NCI-H446 treated with DMSO at 0.1 percent for 48 hours (cell line): Measurements from ENCODE around the gene LYPD8.

Experiments used
- DNase-seq: peaks from one replicate; lab custom pipeline; 2025; lab: John Stamatoyannopoulos, UW

LYPD8 gene

DNA sequence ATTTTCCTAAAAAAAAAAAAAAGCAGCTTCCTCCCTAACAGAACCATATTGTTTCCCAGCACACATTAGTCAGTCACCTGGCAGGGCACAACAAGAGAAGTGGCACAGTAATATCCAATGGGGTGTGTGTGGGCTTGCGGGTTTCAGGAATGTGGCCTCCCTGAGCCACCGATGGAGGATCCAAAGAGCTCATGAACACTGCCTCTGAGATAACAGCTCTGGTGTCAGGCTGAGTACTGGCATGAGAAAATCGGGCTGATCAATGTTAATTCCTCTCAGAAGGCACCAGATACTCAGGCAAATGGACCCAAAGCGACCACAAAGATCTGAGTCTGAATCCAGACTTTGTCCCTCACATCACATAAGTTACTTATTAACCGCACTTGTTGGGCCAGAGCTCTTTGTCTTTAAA is 2.2 kb upstream of the LYPD8 start:
- DNase-seq = no peak

DNA sequence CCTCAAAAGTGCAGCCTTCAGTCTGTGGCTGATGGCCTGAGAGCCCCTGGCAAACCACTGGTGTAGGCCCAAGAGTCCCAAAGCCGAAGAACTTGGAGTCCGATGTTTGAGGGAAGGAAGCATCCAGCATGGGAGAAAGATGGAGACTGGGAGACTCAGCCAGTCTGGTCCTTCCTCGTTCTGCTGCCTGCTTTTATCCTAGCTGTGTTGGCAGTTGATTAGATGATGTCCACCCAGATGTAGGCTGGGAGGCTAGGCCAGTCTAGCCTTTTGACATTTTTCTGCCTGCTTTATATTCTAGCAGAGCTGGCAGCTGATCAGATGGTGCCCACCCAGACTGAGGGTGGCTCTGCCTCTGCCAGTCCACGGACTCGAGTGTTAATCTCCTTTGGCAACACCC is 1.1 kb upstream of the LYPD8 start:
- DNase-seq = no peak

DNA sequence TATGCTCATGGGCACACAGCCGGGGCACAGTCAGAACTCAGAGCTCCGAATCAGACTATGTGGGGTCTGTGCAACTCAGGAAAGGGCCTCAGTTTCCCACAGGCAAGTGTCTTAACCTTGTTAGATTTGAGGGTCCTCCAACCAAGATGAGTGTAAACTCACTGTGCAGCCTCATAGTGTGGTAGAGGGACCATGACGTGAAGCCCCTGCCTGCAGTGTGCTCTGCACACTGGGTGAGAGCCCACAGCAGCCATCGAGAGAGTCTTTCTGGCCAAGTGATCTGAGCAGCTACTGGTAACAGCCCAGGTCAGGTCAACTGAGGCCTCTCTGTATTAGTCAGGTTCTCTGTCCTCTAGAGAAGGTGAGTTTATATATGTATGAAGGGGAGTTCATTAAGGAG is 592 bp upstream of the LYPD8 start:
- no peak for DNase-seq

DNA sequence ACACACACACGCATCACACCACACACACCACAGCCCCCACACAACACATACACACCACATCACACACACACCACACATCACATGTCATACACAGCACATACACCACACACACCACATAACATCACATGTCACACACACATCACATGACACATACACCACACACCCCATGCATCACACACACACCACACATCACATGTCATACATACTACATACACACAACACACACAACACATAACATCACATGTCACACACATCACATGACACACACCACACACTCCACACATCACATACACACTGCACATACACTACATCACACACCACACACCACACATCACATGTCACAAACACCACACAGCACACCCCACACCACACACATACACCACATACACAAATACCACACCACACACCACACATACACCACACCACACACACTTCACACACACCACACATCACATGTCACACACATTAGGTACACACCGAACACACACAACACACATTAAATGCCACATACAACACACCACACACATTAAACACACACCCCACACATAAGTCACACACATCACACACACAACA is 1.8 kb downstream of the LYPD8 start:
- DNase-seq = no peak

DNA sequence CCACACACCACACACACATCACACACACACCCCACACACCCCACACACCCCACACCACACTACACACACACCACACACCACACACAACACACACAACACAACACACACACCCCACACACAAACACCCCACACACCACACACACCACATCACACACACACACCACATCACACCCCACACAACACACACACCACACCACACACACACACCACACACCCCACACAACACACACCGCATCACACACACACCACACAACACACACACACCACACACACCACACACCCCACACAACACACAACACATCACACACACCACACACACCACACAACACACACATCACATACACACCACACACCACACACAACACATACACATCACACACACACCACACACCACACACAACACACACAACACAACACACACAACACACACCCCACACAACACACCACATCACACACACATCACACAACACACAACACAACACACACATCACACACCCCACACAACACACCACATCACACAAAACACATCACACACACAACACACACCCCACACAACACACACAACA is 2.4 kb downstream of the LYPD8 start:
- no peak for DNase-seq

DNA sequence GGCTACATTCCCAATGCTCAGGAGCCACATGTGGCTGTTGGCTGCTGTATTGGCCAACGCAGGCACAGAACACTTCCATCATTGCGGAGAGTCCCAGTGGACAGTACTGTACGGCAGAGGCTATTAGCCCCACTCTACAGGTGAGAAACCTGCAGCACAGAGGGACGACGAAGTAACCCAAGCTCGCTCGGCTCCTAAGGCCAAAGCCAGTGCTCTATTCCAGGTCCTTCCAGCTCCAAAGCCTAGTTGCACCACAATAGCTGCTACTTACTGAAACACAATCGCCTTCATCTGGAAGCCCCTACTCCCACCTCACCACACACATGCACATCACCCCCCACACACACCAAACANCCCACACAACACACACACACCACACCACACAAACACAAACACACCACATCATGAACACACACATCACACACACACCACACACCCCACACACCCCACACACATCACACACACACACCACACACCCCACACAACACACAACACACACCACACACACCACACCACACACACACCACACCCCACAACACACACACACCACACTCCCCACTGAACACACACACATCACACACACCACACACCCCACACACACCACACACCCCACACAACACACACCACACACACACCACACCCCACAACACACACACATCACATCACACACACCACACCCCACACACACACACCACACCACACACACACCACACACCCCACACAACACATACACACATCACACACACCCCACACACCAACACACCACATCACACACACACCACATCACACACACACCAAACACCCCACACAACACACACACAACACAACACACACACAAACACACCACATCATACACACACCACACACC is 3.2 kb downstream of the LYPD8 start:
- DNase-seq = no peak

DNA sequence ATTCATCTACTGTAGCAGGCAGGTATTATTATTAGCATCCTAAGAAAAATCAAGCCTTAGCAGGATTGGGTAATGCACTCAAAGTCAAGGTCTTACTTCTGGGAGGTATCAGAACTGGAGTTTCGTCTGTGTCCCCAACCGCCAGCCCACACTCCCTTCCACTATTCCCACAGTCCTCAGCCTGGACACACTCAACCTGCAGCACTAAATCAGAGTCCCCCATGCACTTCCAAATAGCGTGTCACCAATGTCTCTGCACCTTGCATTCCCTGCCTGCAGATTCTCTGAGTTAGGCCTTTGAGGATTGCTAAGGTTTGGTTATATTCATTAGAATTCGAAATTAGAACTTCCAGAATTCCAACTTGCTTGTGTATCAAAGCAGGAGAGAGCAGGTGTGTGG is 3.9 kb downstream of the LYPD8 start:
- DNase-seq = no peak

DNA sequence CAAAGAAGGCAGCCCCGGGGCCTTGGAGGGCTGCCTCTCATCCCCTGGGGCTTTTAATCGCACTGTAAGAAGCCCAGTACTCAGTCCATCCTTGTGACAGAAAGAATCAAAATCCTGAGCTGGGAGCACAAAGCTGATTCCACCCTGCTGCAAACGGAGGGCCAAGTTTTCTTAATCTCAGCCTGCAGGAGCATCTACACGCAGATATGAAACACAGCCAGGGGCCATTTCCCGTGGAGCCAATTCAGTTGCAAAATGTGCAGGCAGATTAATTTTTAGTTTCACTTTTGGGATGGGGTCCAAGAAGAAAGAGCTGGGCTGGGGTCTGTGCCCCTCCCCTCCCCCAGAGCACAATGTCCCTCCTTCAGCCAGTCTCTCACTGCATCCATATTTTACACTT is 4.4 kb downstream of the LYPD8 start:
- DNase-seq = no peak

DNA sequence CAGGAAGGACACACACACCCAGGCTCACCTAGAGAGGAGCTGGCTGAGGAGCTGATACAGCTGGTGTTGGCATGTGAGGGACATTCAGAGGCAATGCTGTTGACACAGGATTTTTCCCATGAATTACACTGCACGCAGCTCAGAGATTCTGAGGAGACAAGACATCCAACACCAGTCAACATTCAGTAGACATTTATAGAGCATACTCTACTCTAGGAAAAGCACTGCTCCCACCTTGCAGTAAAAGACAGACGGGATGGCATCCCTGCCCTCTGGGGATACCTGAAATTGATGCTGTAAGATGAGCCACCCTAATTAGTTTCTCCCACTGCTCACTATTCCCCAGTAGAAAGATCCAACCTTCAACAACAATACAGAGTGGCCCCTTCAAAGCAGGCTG is 5.1 kb downstream of the LYPD8 start:
- no peak for DNase-seq

DNA sequence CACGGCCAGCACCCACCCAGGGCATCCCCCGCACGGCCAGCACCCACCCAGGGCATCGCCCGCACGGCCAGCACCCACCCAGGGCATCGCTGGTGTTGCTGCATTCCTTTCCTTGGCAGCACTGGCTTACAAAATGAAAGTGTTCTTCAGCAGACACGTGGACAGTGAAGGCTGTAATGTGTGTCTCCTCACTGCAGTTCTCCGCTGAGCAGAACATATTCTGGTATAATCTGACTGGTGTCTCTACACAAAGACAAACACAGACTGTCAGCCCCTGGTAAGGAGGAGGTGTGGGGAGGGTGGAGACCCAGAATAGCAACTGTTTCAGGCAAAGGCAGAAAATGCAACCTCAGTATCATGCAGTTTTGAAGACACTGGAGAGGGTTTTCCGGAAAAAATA is 7.3 kb downstream of the LYPD8 start:
- no peak for DNase-seq

DNA sequence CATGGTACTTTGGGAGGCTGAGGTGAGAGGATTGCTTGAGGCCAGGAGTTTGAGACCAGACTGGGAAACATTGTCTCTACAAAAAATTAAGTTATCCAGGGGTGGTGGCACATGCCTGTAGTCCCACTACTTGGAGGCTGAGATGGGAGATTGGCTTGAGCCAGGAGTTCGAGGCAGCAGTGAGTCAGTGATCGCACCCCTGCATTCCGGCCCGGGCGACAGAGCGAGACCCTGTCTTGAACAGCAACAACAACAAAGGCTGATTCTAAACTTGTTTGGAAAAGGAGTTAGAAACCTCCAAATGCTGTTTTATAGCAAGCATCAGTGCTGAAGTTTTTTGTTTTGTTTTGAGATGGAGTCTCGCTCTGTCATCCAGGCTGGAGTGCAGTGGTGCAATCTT is 14.7 kb downstream of the LYPD8 start:
- DNase-seq = no peak

DNA sequence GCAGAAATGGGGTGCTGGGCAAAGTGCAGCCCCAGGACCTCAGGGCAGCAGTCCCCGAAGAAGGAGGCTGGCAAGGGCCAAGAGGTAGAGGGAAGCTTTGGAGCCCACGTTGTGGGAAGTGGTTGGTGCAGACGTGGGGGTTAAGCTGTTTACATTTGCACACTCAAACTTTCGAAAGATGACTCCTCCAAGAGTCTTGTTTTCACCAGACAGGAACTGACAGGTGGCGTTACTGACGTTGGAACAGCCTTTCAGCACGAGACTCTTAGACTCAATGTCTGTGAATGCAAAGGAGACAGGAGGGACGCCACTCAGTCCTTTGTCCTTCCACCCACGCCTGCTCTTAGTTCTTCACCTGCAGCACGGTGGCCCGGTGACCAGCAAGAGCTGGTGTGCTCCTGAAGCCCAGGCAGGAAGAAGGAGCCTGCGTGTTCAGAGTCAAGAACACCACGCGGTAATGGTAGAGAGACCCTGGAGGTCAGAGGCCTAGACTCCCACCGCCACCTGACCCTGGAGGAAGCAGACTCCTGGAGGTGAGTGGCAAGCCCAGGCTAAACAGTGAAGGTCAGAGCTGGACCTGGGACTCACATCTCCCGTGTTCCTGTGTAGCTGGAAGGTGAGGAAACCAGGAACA is 15.9 kb downstream of the LYPD8 start:
- no peak for DNase-seq

DNA sequence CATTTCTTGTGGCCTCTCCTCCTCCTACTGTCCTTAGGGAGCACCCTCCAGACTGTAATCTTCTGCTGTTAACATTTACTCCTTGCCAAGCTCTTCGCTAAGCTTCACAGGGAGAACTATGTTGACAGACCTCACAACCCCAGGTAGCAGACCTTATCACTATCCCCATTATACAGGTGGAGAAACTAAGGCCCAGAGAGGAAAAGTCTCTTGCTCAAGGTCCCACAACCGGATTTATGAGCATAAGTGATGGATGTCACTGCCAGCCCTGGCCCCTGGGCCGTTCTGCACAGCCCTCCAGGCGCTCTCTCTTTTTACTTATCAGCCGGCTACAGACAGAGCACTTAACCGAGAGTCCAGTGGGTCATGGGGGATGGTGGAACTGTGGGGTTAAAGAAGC is 18.1 kb downstream of the LYPD8 start:
- DNase-seq = no peak

DNA sequence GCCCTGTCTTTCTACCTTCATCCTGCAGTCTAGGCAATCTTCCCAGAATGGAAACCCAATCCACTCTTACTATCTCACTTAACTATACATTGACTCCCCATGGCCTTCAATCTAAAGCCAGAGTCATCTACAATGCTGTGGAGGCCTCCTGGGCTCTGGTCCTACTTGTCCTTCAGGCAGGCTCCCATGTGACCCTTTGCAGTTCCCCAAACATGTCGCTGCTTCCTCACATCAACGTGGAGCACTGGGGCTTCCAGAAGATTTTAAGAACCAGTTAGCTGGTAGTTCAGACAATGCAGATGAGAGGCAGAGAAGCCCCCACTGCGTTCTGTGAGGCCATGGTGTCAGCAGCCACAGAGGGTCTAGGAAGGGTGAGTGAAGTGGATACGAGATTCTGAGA is 18.6 kb downstream of the LYPD8 start:
- DNase-seq = no peak

DNA sequence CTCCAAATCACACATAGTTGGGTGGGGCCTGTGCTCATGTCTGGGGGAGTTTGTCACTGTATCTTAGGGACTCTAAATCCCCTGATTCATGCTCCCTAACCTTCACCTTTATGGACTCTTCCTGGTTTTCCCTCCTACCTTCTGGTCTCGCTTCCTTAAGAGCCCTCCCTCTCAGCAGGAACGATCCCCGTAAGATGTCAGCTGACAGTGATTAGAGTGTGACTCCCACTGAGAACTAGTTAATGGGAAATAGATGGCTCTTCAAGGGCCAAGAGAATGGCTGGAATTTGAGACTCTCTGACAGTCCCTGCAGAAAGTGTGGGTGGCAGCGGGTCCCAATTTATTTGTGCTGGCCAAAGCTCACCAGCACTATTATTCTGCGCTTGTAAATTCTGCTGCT is 22.0 kb downstream of the LYPD8 start:
- no peak for DNase-seq

DNA sequence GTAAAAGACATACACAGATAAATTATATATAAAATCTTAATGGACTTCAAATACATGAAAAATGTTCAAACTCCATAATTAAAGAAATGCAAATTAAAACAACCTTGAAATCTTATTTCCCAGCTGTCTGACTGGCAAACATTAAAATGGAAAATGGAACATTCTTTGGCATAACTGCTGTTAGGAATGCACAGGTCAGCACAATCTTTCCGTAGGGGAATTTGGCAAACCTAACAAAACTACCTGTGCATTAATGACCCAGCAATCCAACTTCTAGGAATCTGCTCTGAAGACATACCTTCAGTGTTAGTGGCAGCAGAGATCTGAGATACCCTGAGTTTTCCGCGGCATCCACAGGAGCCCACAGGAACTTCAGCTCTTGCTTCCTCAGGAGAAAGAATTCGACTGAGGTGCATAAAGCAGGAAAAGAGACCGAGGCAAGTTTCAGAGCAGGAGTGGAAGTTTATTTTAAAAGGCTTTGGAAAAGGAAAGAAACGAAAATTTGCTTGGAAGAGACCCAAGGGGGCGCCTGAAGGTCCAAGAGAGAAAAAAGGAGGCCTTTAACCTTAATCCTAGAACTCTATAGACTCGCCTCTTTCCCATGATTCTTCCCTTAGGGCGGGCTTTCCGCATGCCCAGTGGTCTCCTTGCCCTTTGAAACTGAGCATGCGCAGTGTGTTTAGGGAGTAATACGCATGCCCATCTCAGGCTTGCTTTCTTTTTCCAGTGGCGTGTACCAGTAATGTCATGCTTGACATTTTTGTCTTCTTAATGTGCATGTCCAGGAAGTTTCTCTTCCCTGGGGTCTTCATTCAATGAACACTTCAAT is 24.8 kb downstream of the LYPD8 start:
- peak; percentile 32 for DNase-seq

DNA sequence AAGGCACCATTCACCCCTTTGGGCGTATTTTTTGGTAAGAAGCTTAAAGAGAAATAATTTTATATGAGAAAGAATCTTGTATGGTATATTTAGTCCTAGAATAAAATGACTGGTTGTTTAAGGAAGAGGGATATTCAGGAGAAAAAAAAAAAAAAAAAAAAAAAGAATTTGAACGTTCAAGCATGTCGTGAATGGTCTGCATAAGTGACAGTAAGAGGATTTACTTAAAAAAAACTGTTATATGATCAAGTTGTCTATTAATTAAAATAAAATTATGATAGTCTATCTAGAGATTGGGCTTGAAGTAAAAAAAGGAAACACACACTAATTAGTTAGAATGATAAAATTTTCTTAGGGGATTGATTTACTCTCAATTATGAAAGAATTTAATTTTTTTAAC is 41.3 kb downstream of the LYPD8 start:
- no peak for DNase-seq

DNA sequence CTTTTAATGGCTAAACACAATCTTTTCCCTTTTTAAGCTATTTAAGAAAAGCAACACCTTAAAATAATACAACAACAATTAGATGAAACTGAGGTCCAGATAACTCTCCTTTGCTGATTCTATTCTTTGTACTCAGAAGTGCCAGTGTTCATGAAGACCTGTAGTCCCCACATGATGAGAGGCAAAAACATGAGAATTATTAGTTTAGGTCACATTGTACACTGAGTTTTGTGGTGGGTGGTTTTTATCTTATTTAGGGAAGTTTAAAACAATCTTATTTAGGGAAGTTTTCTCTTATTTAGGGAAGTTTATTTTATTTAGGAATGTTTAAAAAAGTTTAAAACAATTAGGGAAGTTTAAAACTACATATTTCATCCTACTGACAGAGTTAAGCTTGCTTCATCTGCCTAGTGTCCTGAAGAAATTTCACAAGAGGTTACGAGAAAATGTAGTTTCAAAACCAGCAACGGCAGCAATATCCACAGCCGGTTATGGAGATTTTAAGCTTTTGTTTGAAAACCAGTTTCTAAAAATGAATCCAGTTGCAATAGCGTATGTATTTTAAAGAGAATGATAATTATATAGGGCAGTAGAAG is 45.2 kb downstream of the LYPD8 start:
- no peak for DNase-seq

DNA sequence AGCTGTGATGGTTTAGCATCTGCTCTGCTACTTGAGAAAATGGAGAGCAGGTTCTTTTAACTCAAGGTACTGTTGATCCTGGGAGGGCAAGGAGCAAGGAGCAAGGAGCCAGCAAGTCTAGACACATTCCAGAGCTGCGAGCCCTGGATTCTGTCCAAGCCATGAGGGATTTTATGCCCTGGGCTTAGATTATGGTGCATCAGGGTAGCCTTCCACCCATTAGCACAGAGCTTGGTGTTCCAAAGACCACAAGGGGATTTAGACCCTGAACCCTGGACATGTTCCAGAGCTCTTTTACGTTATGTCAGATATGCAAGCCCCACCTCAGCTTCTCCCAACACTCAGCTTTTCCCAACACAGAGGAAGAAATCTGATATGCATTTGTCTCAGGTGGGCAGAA is 51.0 kb downstream of the LYPD8 start:
- no peak for DNase-seq

DNA sequence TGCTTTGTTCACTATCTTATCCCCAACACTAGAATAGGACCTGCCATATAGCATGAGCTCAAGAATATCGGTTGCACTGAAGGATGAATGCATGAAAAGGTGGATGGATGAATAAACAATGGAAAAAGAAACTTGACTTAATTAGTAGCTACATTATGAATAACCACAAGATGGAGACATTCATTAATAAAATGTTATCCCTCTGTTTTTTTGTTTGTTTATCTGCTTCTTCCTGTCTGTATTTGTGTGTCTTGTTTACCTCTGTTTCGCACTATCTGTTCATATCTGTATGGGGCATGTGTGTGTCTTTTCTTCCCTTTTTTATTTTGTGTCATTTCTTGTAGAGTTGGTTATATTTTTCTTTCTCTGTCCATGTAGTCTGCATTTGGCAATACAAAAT is 51.9 kb downstream of the LYPD8 start:
- DNase-seq = no peak

DNA sequence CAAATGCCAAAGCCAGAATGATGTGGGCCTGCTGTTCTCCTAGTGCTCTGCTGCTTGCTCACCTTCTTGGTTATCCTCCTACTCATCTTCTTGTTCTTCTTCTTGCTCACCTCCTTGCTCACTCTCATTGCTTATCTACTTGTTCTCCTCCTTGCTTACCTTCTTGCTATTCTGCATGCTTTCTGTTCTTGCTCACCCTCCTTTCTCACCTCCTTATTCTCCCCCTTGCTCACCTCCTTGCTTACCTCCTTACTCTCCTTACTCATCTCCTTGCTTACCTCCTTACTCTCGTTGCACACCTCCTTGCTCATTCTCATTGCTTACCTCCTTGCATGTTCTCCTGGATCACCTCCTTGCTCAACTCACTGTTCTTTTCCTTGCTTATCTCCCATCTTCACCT is 52.8 kb downstream of the LYPD8 start, which contains the start of gene OR14I1:
TSS of gene OR14I1 (minus strand) at position 53 of the 400 bp plus-strand sequence.
- no peak for DNase-seq

DNA sequence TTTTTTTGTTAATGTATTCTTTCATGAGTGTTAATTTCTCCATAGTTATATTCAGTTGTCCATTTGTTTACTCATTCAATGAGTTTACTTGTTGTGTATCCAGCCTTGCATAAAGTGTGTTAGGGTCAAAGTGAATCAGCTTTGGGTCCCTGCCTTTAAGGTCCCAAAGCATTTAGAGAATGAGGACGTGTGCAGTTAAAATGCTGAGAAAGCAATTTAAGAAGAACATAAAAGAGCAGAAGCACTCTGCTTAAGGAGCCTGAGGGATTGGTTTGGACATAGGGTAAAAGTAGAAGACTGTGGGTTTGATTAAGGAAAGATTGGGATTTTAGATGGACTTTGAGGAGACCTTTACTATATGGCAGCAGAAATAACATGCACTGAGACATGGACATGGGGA is 56.5 kb downstream of the LYPD8 start:
- no peak for DNase-seq
